ENCODE measurements around the gene BRSK2. TPM values are rescaled to one million over a fixed set of nuclear protein-coding genes. Genes with fewer than 3 reads are reported as not detected.

BRSK2 gene
- total RNA-seq, 1 donor from 2014 or later, result 0.06 TPM

DNA sequence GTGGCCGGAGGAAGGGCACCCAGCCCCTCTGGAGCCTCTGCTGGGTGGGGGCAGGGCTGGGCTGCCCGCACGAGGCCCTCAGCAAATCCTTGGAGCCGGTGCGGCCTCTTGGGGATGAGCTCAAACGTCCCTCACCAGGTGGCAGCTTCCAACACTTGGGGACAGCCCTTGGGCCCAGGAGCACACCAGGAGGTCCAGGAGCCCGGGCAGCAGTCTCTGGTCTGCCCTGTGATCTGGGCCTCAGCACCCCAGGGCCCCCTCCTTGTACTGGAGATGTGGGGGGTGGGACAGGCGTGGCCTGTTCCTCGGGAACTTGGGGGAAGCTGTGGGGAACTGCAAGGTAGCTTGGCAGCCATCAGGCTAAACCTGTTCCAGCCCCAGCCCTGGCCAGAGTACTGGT is 56.9 kb downstream of the BRSK2 start:
- no peak overlapping the region for H3K4me3 ChIP-seq (ENCODE audit: low read depth, low read length)
- DNase-seq (ENCODE audit: low read depth), result no peak
- no peak for TF ChIP-seq CTCF (conservative IDR thresholded peaks at IDR 0.05; ENCODE audit: low read depth, low read length)

DNA sequence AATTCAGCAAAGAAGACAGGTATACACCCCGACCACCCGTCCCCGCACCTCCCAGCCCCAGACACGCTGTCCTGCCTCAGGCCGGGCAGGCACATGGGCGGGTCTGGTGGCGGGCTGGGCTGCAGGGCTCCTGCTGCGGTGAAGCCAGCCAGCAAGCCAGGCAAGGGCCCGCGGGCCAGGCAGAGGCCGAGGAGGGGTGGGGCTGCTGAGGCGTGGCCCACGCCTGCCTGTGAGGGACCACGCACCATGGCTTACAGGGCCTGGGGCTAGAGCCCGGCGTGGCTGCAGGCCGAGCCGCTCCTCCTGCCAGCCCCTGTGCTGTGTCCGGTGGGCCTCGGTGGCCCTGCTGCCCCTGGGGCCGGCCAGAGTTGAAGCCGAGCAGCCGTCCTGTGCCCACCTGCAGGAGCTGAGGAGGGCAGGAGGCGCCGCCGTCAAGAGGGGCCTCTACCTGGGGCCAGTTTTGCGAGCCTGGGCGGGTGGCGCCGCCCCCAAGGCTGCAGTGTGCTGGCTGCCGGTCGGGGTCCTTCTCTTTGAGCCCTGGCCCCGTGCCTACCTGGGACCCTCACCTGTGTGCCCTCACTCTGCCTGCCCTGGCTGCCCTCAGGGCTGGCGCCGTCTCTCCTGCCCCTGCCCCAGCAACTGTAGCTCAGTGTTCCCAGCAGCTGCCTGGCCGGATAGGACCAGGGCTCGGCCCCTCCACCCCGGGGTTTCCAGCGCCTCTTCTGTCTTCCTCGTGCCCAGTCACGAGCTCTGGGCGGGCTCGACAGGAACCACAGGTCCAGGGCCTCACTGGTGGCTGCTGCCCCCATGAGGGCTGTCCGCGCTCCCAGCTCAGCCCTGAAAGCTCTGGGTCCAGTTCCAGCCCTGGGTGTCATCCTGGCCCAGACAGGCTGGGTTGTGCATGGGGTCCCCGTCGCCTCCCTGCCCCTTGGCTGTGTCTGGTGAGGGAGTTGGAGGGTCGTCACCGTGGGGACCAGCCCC is 58.4 kb downstream of the BRSK2 start:
- H3K4me3 ChIP-seq (ENCODE audit: low read depth, low read length), result no peak overlapping the region
- no peak for TF ChIP-seq CTCF (conservative IDR thresholded peaks at IDR 0.05; ENCODE audit: low read depth, low read length)
- DNase-seq (ENCODE audit: low read depth), result no peak

- TF ChIP-seq CTCF (conservative IDR thresholded peaks at IDR 0.05; ENCODE audit: low read depth, low read length), result no peak
- no peak for DNase-seq (ENCODE audit: low read depth)
- H3K4me3 ChIP-seq (ENCODE audit: low read depth, low read length), result no peak overlapping the region
Measured at GRCh38 chr11:1448882-1449281, 59.1 kb downstream of the BRSK2 start.

GRCh38 chr11:1449490-1450243 is 59.9 kb downstream of the BRSK2 start:
- H3K4me3 ChIP-seq (ENCODE audit: low read depth, low read length), result no peak overlapping the region
- no peak for TF ChIP-seq CTCF (conservative IDR thresholded peaks at IDR 0.05; ENCODE audit: low read depth, low read length)
- no peak for DNase-seq (ENCODE audit: low read depth)

- DNase-seq (ENCODE audit: low read depth), result no peak
Measured at GRCh38 chr11:1450344-1450875, 60.7 kb downstream of the BRSK2 start.

More at GRCh38 chr11:1450344-1450875, 60.7 kb downstream of the BRSK2 start:
- TF ChIP-seq CTCF (conservative IDR thresholded peaks at IDR 0.05; ENCODE audit: low read depth, low read length), result no peak
- H3K4me3 ChIP-seq (ENCODE audit: low read depth, low read length), result no peak overlapping the region
